Stimulated activated CD4-positive, alpha-beta T cell treated with anti-CD3 and anti-CD28 coated beads, Interleukin-15, amount 100 ng/mL, for 1 hour (primary cell): Measurements from ENCODE around the gene SLC35F1.

ENCODE experiments used
- DNase-seq, 2 donors: peaks; one replicate each; pipeline ENCODE4 v3.0.0-alpha.2; 2020; ENCODE audit warnings: low read depth in 1 of 2, low spot score in 1 of 2

SLC35F1 gene

DNA sequence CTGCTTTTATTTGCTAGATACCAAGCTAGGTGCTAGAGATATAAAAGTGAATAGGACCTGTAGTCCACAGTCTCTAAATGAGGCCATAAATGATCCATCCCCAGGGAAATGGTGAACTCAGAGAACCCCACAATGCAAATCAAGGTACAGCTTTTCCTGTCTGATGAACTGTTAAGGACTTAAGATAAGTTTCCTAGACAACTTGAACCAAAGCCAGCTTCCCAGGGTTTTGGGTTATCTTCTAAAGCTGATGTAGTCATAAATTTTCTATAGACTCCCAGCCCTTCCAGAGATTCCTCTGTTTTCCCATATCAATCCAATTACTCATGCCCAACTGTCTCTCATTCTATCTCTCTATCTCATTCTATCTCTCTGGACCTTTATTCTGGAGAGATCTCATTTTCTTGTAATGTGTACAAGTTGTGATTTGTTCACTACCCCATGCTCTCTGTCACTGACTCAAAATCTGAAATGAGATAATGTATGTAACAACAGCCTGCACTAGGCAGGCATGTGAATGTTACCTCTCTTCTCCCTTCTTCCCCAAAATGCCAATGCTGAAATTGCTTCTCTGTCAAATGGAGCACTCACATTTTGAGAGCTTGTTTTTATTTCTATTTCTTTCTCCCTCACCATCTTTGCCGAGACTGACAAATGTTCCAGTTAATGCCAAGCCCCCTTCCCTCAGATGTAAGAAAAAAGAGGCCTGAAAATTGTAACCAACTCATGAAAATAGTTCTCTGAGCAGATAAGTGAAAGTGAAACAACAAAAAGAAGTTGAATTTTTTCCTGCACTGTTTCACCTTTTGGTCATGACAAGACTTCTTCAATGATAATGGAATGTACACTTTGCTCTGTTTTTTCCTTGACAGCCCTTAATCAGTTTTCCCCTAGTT lies 279.9 kb downstream of the SLC35F1 start:
- DNase-seq, result no peak

DNA sequence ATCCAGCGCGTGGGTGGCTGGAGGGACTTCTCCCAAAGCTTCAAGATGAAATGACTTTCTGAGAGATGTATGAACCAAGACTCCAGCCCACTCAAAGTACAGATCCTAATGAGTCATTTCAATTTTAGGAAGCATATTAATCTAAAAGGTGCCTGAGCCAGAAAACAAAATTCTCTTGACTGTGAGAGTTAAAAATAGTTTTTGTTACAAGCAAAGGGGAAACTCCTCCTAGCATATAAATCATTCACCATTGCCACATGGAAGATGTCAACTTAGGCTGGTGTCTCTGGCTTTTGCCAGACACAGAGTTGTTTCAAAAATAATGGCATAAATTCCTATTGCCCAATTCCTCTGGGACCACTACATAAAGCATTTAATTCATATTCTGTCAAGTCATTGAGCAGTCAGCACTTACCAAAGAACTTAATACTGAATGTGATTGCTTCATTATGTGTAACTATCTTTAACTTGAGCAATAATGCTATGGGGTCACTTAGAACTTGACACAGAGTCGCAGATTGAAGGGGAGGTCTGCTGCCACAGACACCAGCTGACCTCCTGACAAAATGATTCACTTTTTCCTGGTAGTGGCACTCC lies 280.6 kb downstream of the SLC35F1 start:
- no peak for DNase-seq

DNA sequence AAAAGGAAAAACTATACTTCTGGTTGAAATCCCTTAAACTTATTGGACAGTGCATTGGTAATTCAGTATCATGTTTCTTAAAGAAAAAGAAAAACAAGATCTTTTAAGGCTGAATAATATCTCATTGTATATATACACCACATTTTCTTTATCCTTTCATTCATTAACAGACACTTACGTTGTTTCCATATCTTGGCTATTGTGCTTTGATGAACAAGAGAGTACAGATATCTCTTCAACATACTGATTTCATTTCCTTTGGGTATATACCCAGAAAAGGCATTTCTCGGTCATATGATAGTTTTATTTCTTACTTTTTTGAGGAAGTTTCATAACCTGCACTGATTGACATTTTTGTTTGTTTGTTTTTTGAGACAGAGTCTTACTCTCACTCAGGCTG lies 281.5 kb downstream of the SLC35F1 start:
- no peak for DNase-seq

DNA sequence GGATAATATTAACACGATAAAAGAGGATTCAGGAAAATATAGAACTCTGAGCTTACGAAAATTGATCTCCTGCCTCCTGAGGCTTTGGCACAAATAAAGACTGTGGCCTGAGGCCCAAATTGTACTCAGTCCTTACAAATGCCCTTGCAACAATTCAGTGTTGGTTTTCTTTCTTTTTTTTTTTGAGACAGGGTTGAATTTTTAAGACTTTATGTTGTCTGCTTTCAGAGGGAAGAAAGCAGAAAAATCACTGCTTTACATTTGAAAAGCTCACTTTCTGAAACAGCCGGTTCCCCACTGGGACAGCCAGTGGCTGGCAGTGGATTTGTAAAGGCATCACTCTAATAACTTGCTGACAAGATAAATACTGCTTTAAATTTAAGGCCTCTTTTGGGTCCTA lies 290.5 kb downstream of the SLC35F1 start:
- no peak for DNase-seq

DNA sequence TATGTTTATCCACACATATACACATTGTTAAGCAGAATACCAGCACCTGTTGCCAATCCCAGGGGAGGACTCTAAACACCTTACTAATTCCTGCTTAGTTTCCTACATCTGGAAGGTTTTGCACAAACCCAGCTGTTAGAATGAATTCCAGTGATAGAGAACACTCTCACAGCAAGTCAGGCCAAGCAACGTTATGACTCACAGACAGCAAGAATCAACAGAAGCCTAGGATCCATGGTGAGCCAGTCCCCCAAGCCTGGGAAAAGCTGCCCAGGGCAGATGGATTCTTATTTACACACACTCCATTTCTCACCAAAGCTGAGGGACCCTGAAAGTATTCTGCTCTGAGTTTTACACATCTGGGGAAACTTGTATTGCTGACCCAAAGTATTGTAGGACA lies 291.7 kb downstream of the SLC35F1 start:
- no peak for DNase-seq

DNA sequence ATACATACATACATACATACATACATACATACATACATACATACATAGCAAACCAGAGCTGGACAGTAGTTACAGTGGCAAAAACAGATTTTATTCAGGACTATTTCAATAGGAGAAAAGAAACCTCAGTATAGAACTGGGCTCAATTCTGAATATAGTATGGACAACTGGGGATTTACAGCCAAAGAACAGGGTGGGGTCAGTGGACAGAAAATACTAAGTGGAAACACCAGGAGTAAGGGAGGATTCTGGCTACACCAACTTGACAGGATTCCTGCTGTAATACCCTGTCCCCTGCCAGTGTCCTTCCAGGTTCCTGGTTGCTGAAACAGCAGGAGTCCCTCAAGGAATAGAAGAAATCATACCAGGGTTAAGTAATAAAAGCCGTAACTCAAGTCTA lies 293.1 kb downstream of the SLC35F1 start:
- DNase-seq, result no peak

DNA sequence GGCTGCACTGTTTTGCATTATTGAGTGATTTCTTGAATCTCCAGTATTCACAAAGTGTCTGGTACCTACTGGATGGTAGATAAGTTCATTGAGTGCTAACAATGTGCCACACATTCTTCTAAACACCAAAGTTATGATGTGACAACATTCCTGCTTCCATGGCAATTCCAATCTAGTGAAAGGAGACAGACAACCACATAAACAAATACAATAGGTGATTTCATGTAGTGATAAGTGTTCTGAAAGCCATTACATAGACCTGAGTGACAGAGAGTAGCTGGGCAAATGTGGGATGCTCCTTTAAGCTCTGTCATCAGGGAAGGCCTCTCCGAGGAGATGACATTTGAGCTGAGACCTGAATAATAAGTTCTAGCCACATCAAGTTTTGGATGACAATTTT lies 295.5 kb downstream of the SLC35F1 start:
- no peak for DNase-seq

DNA sequence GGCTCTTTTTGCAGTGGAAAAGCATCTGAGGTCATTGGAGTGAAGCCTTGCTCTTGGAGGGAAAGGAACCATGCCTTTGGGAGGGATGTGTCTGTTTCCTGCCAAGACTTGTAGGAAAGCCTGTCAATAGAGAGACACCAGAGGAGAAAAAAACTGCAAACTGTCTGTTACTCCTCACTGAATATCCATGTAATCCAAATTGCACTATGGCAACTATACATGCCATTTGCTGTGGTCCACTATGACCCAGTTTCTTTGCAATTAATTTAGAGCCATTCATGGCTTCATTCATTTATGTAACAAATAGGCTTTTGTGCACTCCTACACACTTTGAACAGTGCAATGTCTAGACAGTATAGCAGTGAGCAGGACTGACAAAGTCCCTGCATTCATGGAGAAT lies 296.5 kb downstream of the SLC35F1 start:
- DNase-seq, result no peak

DNA sequence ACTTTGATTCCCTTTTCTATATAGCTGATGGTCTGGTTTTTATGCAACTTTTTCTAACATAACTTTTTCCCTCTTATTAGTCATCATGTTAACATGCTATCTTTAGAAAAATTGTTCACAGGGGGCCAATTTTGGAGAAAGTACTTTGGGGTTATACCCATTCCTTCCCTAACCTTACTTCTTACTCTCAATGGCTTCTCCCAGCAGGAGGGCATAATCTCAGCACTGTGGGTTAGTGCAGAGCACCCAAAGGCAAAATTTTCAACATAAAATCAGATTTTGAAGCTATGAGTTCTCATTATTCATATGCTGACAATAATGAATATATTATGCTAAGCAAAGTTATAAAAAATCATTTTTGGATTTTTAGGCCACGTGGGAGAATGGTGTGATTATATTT lies 299.2 kb downstream of the SLC35F1 start:
- no peak for DNase-seq

DNA sequence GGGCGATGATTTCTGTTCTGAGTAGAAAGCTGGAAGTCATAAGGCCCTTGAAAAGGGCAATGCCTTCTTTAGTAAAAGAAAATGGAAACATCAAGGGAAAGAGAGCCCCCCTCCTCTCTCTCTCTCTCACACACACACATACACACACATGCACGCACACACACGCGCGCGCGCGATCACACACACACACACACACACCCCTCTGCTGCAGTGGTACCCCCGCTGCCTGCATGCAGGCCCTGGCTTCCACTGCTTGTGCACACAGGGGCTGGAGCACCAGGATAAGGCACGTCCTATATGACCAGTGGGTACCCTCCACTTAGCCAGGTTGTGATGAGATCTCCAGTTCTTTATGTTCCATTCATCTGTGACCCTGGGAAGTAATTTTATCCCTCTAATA lies 300.9 kb downstream of the SLC35F1 start:
- no peak for DNase-seq

DNA sequence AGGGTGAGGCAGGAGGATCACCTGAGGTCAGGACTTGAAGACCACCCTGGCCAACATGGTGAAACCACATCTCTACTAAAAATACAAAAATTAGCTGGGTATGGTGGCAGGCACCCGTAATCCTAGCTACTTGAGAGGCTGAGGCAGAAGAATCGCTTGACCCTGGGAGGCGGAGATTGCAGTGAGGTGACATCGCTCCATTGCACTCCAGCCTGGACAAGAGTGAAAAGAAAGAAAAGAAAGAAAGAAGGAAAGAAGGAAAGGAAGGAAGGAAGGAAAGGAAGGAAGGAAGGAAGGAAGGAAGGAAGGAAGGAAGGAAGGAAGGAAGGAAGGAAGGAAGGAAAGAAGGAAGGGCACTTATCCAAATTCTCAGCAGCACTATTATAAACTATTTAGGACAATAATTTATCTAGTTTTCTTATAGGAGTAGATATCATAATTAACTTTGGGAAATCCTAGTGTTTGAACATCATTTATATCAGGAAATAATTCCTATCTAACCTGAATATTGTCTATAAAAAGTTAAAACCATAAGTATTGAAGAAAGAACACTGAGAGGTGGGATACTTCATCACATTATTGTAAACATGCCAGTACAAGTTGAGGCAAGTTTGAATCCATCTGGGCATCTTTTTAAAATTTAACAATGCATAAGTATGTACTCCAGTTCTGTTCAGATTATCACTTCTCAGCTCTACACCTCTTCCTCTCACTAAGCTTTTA lies 305.5 kb downstream of the SLC35F1 start:
- no peak for DNase-seq

DNA sequence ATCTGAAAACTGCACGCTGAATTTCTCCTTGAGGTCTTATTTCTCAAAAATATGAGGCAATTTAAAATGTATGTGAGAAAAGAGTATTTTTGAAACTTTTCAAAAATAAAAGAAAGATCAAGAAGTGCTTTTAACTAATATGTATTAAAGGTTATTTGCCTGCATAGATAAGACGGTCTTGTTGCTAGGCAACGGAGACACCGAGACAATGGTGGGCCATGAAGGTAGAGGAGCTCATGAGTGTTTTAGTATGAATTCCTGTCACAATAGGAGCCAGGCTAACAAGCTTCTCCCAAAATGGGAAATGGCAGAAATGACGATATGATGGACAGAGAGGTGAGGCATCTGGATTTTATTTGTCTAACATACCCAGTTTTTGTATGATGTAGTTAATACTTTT lies 308.2 kb downstream of the SLC35F1 start:
- no peak for DNase-seq

DNA sequence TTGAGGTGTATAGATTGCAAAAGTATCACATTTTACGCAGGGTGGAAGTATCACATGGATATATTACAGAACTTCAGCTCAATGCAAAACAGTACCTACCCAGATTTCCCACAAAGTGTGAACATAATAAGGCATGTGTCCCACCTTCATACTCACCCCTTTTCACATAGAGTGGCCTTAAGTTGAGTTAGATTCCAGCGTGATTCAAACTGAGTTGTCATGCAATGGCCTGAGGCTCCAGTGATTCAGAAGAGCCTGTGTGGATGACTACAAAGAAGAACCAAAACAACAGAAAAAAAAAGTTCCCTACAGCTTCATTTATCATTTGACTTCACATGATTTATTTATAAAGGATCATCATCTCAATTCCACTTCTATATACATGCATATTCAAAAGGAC lies 309.7 kb downstream of the SLC35F1 start:
- no peak for DNase-seq

DNA sequence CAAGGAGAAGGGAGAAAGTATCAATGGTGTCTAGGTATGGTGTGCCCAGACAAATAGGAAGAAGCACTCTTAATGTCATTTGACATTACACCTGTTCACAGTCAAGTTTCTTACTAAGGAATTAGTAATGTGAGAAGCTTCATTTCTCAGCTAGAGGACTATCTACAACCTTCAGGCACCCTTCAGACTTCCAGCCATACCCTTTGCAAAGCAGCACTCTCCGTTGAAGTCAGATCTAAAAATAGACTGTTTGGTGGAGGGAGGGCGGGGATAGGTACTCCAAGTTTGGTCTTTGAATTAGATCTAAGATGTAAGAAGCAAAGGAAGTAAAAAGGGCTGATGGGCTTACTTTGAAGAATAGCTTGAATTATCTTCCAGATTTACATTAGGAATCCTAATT lies 311.1 kb downstream of the SLC35F1 start:
- no peak for DNase-seq

DNA sequence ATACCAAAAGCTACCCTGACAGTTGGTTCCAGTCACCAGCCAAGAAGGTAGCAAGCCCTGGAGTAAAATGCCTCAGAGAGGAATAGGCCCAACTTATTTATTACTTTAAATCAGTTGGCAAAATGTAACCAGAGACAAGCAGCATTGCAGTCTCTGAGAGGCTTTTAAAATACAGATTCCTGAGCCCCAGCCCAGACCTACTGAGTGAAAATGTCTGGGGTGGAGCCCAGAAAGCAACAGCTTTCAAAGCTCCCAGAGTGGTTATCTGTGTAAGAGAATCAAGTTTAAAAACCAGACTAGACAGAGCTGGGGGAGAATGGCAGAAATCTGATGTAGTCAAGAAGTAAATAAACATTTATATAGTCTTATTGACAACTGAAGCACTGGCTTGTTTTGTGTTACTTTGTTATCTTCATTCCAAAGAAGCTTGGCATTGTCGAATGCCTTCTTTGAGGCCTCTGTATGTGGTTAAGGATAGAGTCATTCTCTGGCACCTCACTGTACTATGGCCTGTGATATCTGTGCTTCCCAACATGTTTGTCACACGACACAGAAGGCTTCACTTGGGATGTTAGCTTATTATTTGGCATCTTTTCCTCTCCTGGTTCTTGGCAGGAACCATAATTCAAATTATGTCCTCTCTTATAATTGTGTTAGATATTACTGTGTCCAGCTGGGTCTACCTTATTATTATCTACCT lies 313.5 kb downstream of the SLC35F1 start:
- DNase-seq, result no peak

DNA sequence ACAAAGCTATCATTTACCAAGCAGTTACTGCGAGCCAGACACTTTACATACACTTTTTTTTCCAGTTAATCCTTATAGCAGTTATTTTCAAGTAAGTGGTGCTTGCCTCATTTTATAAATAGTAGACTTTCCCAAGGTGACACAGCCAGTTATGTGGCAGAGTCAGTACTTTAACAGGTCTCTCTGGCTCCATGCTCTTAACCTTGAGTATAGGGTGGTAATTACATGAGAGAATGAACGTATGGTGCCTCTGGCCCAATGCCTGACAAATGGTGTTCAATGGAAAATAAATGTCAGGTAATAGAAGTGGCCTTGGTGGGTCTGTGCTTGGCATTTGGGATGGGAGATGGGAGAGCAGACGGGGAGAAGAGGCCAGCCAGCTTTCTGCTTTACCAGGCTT lies 316.3 kb downstream of the SLC35F1 start:
- DNase-seq, result no peak

DNA sequence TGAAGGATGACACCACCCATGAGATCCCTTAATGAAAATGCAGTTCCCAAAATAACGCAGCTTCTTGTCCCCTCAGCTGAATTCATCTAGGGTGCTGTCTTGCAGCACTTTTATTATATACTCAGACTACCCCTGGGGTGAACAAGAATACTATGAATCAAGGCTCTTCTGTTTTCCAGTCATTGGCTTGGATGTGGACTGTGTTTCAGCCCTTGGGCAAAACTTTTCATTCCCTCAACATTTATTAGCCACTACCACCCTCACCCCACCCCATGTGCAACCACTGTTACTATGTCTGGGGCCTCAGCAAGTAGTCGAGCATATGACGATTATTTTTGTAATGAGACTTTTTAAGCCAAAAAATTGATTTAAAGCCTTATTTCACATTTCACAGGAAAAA lies 321.8 kb downstream of the SLC35F1 start:
- no peak for DNase-seq

DNA sequence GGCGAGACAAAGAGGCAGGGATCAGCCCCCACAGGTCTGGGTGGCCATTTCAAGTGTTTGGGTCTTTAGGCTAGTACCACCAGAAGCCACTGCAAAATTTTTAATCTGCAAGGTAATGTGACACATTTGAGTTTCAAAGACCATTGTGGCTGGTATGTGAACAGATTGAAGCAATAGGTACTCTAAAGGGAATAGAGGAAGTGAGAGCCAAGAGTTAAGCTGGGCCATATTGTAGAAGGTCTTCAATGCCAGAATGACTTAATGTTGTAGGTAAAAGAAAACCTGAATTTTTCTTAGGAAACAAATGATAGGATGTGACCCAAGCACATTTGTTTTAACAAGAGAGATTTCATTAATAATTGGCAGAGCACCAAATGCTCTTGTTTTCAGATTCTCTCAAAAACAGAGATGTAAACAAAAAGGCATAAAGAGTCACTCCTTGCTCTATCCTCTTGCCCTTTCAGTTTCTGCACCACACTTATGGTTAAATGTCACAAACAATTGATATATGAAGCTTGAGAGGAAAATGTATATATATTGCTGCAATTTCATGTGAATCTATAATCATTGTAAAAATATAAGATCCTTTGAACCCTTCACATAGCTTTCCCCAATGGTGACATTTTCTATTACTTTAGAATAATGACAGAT lies 333.9 kb downstream of the SLC35F1 start:
- no peak for DNase-seq

DNA sequence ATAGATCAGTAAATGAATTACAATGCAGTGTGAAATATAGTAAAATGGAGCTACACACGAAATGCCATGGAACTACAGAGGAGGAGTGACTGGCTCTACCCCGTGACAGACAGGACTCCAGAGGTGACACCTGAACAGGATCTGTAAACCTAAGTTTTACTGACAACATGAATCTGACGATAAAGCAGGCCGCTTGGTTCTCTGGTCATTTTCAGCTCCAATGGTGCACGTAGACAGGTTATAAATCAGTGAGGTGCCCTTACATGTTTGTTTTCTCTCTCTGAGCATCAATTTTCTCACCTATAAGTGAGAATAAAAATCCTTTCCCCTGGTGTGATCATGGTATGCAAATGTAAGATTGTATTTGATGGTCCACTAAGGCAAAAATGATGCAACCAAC lies 339.3 kb downstream of the SLC35F1 start:
- no peak for DNase-seq

DNA sequence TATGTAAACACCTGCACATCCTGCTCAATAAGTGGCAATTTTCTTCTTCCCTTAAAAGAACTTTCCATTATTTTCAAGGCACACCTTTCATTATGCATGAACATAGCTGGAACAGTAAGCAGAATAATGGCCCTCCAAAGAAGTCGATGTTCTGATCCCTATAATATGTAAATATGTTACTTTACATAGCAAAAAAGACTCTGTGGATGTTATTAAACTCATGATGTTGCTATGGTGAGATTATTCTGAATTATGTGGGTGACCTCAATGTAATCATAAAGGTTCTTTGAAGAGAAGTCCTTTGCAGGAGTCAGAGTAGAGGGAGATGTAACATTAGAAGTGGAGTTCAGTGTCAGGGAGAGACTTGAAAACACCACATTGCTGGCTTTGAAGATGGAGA lies 341.1 kb downstream of the SLC35F1 start:
- no peak for DNase-seq

DNA sequence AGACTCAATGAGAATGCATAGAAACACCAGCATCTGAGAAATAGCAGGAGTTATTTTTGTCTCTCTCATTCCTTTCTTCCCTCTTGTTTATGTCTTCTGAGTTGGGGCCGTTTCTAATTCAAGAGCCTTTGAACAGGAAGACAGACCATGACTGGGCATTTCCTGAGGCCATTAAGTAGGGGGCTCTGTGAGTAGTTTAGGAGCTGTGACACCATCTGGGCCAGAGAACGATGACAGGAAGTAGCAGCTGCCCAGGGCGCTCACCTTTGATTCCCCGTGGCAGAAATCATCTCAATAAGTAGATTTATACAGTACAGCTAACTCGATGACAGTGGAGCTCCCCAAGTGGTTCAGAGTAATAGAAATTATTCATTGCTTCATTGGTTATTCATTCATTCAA lies 342.6 kb downstream of the SLC35F1 start:
- no peak for DNase-seq
